HG03565 (cell line): ENCODE data around the gene COQ9.

Source experiments
- ATAC-seq: cut with Tn5 transposase; IDR thresholded peaks from one replicate; pipeline ENCODE4 v1.9.1; 2021; ENCODE audit warnings: mild to moderate bottlenecking, moderate library complexity; ENCODE audit not compliant: unreplicated experiment

The COQ9 gene

DNA sequence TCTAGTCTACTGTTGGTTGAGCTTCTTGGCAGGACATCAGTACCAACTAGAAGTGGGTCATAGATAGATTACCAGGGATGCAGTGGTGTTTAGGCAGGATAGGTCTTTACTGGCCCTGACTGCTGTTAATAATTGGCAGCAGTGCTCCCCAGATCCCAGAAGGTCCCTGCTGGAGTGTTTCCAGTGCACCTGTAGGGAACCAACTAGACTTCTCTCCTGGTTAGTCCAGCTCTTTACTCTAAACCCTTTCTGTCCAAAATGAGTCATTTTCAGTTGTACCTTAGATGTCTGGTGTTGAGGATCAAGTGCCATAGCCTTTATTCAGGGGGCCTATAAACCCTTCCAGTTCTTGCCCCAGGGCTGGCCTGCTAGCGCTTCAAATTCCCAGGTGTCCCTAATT is 23.9 kb downstream of the COQ9 start:
- no peak for ATAC-seq

DNA sequence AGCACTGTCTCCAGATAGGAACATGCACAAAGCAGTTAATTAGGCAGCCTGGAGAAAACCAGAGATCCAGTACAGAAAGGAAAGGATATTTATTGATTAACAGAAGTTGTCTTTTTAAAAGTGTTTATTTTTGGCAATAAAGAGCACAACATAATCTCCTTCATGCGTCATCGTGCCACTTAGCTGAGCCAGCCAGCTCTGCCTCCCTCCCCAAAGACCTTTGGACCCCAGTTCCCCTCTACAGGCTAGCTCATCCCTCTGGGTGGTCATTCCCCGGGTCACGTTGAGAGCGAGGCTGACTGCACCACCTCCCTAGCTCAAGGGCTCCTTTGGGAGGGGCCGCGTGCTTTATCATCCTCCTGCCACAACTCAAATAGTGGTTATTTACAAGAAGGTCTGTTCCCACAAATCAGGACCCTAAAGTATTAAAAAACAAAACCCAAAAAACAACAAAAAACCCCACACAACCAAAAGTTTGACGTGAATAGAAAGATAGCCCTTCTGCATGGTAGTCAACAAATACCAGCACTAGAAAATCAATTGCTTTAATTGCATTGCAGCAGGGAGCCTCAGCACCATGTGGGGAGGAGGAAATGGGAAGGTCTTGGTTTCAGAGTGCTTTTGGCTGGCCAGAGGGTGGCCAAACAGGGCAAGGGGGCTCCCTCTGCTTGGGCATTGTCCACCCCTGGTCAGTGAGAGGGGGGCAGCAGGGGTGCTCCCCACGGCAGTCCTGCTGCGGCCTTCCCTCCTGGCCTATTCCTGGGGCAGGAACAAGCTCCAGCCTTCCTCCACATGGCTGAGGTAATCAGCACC is 24.8 kb downstream of the COQ9 start:
- no peak for ATAC-seq

GRCh38 chr16:57472665-57473060 is 25.4 kb downstream of the COQ9 start:
- ATAC-seq: no peak

GRCh38 chr16:57473176-57473840 is 26.0 kb downstream of the COQ9 start:
- ATAC-seq: no peak

GRCh38 chr16:57473906-57474305 is 26.6 kb downstream of the COQ9 start:
- ATAC-seq: no peak

DNA sequence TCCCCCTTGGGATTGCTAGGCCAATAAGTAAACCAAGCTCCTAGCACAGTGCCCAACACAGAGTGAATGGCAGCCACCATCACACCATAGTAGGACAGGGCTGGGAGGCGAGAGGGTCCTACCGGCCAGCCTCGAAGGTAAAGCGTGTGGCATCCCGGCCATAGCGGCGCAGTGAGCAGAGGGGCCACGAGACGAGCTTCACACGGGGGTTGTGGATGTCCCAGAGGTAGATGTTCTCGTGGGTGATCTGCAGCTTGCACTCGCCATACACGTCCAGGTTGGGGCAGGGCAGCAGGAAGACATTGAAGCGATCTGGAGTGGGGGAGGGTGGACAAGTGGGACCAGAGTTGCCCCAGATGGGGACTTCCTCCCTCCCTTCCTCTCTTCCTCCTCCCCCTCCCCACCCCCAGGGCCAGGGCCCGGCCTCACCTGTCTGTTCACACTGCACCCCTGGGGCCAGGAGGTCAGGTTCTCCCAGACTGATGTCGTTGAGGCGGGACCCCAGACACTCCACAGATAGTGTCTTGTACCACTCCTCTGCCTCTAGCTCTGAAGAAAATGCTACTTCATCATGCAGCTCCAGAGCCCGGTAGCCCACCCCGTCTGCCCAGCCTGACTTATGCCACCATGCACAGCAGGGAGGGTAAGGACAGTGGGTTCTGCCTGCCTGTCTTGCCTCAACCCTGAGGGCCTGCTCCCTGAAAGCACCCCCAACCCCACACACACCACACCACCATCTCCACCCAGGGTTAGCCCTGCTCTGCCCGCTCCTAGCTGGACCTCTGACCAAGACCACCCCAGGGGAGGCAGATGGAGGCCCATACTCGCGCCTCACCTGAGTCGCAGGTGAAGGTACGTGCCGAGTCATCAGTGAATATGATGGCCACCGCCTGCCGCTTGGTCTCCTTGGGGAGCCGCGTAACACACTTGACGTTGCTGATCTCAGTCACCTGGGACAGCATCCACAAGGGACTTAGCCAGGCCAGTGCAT is 27.7 kb downstream of the COQ9 start:
- no peak for ATAC-seq

GRCh38 chr16:57475711-57476339 is 28.5 kb downstream of the COQ9 start:
- ATAC-seq: peak; percentile 91

DNA sequence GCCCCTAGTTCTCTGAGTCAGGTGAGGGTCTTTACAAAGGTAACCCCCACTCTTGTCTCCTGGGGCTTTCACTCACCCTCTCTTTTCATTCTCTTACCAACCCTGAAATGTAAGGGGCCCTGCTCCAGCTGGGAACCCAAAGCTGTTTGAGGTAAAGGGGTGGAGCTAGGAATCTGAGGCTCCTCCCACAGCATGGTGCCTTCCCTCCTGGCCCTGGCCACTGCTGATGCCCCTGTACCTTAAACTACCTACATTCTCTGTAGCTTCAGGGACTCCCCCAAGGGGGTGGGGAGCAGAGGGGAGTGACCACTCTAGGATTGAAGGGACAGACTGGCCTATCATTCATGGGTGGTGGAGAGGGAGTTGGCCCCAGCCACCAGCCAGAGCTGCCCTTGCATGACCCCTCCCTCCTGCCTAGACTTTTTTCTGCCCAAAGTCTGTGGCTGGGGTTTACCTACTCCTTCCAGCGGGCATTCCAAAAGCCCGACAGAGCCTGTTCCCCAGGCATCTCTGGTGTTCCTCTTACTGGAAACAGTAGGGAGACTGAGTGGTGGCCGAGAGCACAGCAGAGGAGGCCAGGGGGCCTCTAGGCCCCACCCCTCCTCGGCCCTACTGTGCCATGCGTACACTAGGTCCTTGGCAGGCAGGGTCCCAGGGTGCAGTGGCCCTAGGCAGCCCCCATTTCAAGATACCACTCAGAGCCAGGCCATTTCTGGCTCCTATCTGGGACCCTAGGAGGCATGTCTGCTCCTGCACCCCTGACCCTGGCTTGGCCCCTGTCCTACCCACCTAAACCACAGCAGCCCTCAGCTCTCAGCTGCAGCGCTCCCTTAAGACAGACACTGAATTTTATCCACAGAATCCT is 29.5 kb downstream of the COQ9 start:
- no peak for ATAC-seq

GRCh38 chr16:57477531-57478202 is 30.4 kb downstream of the COQ9 start:
- no peak for ATAC-seq

DNA sequence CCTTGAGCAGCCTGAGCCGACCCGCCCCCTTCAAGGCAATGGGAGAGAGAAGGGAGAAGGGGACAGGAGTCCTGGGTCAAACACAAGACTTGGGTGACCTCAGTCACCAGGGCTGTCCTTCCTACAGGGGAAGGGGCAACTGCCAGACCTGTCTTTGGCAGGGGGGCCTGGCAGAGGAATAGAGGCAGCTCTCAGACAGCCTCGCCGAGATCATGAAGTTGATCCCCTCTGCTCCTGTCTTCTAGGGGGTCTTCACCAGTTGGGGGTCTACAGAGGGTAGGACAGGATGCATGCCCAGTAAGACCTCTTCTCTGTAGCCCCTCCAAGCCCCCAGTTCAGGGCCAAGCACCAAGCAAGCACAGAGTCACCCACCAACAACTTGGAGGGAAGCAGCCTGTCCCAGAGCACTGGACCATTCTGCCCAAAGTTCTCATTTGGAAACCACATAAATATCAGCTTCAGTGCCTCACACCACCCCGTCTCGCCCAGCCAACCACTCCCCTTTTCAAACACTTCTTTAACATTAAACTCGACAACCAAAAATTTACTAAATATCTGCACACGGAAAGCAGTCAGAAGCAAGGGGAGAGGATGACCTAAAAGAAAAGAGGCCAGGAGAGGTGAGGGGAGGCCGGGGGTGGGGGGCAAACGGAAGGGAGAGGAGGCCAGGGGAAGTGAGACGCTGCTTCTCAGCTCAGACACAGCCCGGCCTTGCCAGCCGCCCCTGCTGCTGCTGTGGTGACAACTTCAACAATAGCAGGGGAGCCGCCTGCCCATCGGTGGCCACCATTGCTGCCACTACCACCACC is 31.3 kb downstream of the COQ9 start:
- ATAC-seq: no peak

DNA sequence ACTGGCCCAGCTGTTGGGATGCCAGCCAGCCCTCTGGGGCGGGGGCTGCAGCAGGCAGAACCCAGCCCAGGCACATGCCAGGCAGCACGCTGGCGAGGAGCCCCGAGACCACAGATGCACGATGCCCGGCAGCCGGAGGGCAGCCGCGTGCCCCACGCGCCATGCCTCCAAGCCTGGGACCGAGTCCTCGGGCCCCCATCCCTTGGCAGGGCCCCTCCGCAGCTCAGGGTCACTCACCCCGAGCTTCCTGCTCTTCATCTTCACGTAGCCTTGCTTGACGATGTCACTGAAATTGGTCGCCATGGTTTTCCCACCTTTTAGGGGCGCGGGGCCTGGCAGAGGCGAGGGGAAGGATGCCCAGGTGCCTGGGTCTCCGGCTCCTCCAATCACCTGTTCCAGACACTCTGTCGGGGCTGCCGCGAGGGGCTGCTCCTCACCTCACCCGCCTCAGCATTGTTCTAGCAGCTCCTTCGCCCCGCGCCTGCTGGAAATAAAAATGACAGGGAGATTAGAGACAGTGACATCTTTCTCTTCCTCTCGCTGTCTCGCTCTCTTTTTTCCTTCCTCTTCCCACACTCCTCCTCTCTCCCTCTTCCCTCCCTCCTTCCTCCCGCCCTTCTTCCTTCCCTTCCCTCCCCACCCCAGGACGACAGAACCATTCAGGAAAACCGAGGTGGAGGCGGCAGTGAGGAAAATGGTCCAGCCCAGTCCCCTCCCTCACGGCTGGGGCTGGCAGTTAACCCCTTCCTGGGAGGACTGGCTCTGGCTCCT is 32.1 kb downstream of the COQ9 start:
- ATAC-seq: no peak

DNA sequence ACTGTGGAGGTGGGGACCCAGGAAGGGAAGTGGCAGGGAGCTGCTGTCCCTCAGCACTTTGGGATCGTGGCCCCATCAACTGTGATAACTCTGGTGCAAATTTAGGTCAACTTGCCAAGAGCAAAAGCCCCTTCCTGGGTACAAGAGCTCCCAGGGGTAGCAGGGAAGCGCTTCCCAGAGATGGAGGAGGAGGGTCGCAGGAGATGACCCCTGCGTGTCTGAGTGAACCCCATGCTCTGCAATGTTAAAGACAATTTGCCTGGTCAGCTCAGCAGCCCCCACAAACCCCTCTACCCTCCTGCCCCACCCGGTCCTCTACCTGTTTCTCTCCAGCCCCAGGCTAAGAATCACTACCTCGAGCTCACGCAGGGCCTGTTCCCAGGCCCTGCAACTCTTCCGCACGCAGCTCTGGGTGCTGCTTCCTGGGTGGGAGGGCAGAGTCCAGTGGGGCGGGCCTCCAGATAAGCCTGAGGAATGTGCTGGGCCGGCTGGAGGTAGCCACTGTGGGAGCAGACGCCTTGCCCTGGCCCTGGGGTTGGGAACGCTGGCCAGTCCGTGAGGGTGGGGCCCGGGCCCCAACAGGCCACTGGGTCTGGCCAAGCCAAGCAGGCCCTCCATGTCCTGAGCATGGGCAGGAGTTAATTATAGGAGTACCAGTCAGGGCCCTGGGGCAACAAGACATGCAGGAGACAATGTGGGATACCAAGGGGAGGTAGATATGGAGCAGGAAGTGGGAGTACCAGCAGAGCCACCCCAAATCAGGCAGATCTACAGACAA is 32.9 kb downstream of the COQ9 start:
- ATAC-seq: no peak

DNA sequence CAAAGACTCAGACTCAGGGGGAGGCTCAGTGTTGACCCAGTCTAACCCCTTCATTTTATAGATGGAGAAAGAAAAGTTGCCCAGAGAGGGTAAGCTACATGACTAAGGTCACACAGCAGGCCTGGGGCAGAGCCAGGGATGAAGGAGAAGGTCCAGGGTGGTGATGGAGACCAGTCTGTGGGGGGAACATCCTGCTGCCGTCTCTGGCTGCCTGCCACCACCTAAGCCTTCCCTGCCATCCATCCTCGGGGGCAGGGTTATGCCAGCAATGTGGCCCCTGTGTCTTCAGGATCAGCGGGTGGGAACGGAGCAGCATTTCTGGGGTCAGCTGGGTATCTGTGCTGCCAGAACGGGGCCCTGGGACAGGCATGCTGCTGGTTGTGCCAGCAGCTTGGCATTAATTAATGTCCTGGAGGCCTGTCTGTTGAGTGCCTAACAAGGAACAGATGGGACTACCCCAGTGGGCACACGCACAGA is 33.5 kb downstream of the COQ9 start:
- no peak for ATAC-seq

- no peak for ATAC-seq
Observed at GRCh38 chr16:57481421-57481820, 34.1 kb downstream of the COQ9 start.

- no peak for ATAC-seq
Observed at GRCh38 chr16:57482845-57483545, 35.7 kb downstream of the COQ9 start.
